ENCODE results near the gene SLC25A6.
"Not testable (repeated sequence)": the region's sequence is repeated elsewhere in the genome, so short reads cannot be mapped to it uniquely, and the experiment has no call there.

The SLC25A6 gene

DNA sequence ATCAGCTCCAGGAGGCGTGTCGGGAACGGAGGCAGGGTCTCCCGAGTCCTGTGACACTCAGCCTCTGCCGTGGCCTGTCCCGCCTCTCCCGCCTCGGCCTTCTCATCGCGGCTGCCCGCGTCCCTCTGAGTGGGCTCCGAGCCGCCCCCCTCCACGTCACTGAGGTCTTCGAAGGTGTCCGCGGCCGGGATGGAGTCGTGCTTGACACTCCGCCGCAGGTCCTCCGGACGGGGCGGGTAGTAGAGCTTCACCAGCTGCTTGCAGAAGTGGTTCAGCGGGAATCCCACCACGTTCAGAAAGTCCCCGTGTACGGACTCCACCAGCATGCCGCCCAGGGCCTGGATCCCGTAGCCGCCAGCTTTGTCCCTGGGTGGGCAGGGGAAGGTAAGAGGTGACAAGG, 35.8 kb upstream of the SLC25A6 start:
- CTCF ChIA-PET = no interaction called here
- no peak for DNase-seq (ENCODE audit: extremely low spot score)
- POLR2A ChIA-PET = no interaction called here
- TF ChIP-seq, protein P1, sequence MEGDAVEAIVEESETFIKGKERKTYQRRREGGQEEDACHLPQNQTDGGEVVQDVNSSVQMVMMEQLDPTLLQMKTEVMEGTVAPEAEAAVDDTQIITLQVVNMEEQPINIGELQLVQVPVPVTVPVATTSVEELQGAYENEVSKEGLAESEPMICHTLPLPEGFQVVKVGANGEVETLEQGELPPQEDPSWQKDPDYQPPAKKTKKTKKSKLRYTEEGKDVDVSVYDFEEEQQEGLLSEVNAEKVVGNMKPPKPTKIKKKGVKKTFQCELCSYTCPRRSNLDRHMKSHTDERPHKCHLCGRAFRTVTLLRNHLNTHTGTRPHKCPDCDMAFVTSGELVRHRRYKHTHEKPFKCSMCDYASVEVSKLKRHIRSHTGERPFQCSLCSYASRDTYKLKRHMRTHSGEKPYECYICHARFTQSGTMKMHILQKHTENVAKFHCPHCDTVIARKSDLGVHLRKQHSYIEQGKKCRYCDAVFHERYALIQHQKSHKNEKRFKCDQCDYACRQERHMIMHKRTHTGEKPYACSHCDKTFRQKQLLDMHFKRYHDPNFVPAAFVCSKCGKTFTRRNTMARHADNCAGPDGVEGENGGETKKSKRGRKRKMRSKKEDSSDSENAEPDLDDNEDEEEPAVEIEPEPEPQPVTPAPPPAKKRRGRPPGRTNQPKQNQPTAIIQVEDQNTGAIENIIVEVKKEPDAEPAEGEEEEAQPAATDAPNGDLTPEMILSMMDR (IDR thresholded peaks at IDR 0.05; ENCODE audit: control extremely low read depth, extremely low read depth, low read depth, missing control alignments) = no peak

DNA sequence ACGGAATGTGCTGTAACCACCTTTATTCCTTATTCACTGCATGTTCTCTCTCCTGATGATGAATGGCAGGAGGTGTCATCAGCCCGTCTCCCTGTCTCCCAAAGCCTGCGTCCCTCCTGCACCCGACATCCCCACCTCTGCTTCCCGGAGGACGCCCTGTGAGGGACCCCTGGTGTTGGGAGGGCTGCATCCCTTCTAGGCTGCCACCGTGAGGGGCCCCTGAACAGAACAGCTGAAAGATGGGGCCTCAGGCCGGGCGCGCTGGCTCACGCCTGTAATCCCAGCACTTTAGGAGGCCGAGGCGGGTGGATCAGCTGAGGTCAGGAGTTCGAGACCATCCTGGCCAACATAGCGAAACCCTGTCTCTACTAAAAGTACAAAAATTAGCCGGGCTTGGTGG, 34.4 kb upstream of the SLC25A6 start:
- CTCF ChIA-PET; POLR2A ChIA-PET; DNase-seq (ENCODE audit: extremely low spot score): not testable (repeated sequence)

DNA sequence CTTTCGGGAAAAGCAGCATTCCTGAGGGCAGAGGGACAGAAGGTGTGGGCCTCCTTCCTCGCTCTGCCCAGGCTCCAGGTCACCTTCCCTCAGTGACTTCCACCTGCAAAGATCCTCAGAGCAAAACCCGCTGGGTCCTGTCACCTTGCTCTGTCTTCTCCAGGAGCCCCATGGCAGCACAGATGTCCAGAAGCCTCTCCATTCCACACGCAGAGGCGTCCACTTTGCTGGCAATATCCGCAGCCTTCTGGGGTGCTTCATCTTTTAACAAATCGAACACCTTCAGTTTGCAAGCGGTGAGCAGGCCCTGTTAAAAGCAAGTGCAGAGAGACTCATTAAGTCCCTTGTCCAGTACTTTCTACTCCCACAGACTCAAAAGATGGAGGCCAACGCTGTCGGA, 33.5 kb upstream of the SLC25A6 start:
- ChIA-PET POLR2A (no interaction called here), CTCF (no interaction called here)
- no peak for DNase-seq (ENCODE audit: extremely low spot score)
- TF ChIP-seq, protein P1 (IDR thresholded peaks at IDR 0.05; ENCODE audit: control extremely low read depth, extremely low read depth, low read depth, missing control alignments) = no peak

DNA sequence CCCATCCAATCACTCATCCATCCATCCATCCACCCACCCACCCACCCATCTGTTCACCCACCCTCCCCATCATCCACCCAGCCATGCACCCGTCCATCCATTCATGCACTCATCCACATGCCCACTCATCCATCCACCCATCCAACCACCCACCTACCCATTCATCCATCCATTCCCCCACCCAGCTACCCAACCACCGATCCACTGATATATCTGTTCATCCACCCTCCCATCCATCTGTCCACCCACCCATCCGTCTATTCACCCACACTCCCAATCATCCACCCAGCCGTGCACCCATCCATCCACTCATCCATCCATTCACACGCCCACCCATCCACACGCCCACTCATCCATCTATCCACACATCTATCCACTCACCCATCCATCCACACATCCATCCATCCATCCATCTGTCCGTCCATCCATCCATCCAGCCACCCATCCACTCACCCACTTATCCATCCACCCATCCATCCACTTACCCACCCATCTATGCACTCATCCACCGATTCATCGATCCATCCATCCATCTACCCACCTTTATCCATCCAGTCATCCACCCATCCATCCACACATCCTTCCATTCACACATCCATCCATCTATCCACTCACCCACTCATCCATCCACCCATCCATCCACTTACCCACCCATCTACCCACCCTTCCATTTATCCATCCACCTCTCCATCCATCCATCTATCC, 32.4 kb upstream of the SLC25A6 start:
- DNase-seq (ENCODE audit: extremely low spot score) = no peak
- TF ChIP-seq, protein P1 (IDR thresholded peaks at IDR 0.05; ENCODE audit: control extremely low read depth, extremely low read depth, low read depth, missing control alignments) = no peak
- CTCF ChIA-PET = no interaction called here
- POLR2A ChIA-PET = no interaction called here

DNA sequence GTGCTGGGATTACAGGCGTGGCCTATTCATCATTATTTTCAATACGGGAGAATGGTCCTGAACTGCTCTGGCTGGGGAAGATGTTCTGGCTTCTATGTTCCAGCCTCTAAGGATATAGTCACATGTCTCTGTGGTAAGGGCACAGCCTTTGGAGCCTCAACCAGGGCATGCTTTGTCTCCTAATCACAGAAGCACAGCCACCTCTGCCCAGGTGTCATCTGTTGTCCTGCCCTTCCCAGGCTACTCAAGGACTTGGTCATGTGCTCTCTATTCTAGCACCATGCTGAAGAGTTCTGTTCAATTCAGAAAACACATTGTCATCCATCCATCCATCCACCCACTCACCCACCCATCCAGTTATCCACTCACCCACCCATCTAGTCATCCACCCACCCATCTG, 31.3 kb upstream of the SLC25A6 start:
- CTCF ChIA-PET = no interaction called here
- no peak for DNase-seq (ENCODE audit: extremely low spot score)
- POLR2A ChIA-PET = no interaction called here
- TF ChIP-seq, protein P1 (IDR thresholded peaks at IDR 0.05; ENCODE audit: control extremely low read depth, extremely low read depth, low read depth, missing control alignments) = no peak

DNA sequence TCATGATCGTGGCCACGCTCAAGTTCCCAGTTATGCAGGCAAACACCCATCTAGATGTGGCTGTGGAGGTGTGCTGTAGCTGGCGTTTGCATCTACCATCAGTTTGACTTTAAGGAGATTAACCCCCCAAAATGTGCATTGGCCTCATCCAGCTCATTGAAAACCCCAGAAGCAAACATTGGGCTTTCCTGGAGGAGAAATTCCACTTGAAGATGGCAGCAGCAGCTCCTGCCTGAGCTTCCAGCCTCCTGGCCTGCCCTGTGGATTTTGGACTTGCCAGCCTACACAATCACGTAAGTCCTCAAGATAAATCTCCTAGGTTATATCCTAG, 30.2 kb upstream of the SLC25A6 start:
- POLR2A ChIA-PET = no interaction called here
- CTCF ChIA-PET = no interaction called here
- TF ChIP-seq, protein P1 (IDR thresholded peaks at IDR 0.05; ENCODE audit: control extremely low read depth, extremely low read depth, low read depth, missing control alignments) = no peak
- no peak for DNase-seq (ENCODE audit: extremely low spot score)

DNA sequence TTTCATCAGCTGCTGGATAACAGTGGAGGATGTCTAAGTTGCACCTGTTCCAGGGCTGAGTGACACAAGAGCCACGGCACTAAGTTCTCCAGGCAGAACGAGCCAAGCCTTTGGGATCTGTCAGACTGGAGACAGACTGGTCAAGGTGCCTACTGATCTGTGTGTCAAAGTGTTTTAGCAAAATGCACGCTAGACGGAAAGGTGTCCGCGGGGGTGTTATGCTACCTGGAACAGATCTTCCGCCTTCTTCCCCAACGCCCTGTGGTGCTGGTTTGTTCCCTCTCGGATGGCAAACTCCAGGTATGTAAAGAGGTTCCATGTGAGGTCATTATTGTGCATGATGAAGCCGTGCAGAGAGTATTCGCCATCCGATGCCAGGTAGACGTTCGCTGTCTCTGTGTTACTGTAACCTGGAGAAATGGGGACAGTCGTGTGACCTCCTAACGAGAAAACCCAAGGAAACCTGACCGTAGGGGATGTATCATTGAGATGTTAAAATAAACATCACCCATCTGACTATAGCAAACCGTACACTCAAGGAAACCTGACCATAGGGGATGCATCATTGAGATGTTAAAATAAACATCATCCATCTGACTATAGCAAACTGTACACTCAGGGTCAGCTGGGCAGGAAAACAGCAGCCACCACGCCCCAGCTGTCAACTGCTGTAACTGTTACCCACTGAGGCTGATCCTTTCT, 29.7 kb upstream of the SLC25A6 start:
- TF ChIP-seq, protein P1 (IDR thresholded peaks at IDR 0.05; ENCODE audit: control extremely low read depth, extremely low read depth, low read depth, missing control alignments) = no peak

More for the DNA sequence above, 29.7 kb upstream of the SLC25A6 start:
- DNase-seq (ENCODE audit: extremely low spot score) = no peak
- POLR2A ChIA-PET = no interaction called here
- CTCF ChIA-PET = no interaction called here
